ENCODE data around the gene POLR3B.

Gene POLR3B

DNA sequence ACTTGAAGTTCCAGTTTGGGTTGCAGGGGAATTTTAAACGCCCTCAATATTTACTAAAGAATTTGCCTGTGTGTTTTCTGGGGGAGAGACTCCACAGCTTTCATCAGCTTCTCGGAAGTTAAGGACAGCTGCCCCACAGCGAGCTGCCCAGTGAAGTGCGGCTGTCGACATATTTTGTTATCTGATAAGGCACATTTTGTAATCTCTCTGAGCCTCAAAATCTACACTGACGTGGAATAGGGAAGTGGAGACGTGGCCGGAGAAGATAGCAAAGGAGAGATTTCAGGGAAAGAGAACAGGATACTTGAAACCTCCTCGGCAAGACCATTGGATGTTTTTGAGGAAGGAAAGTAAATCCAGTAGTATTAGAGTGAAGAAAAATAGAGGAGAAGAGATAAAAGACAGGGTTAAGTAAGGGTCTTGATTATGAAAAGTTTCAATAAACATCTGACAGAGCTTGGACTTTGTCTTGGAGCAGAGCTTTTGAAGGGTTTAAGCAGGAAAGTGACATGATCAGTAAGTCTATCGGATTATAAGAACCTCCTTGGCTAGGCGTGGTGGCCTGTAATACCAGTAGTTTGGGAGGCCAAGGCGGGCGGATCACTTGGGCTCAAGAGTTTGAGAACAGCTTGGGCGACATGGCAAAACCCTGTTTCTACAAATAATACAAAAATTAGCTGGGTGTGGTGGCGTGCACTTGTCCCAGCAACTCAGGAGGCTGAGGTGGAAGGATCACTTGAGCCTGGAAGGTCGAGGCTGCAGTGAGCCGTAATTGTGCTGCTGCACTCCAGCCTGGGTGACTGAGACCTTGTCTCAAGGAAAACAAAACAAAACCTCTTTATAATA, 1.1 kb downstream of the POLR3B start:
- in situ Hi-C loops (cut with MboI; ENCODE audit: low pct_unique_long_range_greater_than_20kb, low sequenced_read_pairs, unreplicated experiment) = no loop called here
- TF ChIP-seq, protein P1, sequence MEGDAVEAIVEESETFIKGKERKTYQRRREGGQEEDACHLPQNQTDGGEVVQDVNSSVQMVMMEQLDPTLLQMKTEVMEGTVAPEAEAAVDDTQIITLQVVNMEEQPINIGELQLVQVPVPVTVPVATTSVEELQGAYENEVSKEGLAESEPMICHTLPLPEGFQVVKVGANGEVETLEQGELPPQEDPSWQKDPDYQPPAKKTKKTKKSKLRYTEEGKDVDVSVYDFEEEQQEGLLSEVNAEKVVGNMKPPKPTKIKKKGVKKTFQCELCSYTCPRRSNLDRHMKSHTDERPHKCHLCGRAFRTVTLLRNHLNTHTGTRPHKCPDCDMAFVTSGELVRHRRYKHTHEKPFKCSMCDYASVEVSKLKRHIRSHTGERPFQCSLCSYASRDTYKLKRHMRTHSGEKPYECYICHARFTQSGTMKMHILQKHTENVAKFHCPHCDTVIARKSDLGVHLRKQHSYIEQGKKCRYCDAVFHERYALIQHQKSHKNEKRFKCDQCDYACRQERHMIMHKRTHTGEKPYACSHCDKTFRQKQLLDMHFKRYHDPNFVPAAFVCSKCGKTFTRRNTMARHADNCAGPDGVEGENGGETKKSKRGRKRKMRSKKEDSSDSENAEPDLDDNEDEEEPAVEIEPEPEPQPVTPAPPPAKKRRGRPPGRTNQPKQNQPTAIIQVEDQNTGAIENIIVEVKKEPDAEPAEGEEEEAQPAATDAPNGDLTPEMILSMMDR (IDR thresholded peaks at IDR 0.05; ENCODE audit: extremely low read depth, insufficient read depth, missing control alignments) = no peak
- no peak for DNase-seq (ENCODE audit: low spot score)

DNA sequence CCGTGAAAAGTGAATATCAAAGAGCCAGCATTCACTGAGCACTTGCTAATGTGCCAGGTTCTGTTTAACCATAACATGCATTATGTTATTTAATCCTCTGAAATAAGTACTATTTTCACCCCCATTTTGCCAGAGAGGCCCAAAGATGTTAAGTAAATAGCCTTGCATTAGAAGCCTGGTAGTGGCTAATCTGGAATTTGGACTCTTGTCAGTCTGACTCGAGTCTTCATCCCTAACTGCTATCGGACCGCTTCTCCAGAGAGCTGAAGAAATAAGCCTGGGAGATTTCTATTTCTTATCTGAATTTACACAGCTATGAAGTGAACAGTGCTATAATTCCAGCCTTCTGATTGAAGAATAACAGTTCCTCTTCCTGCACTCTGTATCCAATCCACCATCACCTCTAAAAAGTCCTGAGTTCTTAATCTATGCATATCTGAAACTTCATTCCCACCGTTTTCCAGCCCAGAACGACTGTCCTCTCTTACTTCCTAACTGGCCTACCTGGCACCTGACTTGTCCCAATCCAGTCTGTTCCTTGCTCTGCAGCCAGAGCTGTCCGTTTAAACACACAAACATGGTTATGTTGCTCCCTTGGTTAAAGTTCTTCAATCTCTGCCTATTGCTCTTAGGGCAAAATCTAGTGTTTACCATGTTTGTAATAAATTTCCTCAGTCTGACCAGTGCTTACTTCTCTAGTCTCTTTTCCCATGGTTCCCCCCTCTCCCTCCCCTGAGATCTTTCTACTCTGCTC, 2.3 kb downstream of the POLR3B start:
- in situ Hi-C loops (cut with MboI; ENCODE audit: low pct_unique_long_range_greater_than_20kb, low sequenced_read_pairs, unreplicated experiment) = no loop called here
- no peak for DNase-seq (ENCODE audit: low spot score)
- TF ChIP-seq, protein P1 (IDR thresholded peaks at IDR 0.05; ENCODE audit: extremely low read depth, insufficient read depth, missing control alignments) = no peak

DNA sequence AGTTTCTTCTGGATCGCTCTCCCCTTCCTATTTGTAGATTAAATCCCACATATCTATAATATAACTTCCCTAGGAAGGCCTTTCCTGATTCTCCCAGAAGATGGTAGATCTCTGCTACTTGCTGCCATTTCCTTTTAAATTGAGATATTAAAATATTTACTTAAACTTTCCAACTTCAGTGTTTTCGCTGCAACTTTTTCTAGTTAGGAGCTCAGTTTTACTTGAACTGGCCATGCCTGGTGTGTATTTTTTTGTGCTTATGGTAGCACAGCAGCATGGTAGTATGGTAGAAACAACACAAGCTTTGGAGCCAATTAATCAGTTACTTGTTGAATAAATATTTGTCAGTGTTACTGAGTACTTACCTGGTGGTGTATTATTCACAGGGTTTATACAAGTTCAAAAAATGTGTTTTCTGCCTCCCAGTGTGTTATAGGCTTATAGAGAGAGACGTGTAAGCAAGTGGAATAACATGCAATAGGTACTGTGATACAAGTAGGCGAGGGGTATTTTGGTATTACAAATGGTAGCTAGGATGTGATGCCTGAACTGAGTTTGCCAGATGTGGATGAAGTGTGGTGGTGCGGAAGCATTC, 2.9 kb downstream of the POLR3B start:
- DNase-seq (ENCODE audit: low spot score) = no peak
- TF ChIP-seq, protein P1 (IDR thresholded peaks at IDR 0.05; ENCODE audit: extremely low read depth, insufficient read depth, missing control alignments) = no peak
- in situ Hi-C loops (cut with MboI; ENCODE audit: low pct_unique_long_range_greater_than_20kb, low sequenced_read_pairs, unreplicated experiment) = no loop called here

DNA sequence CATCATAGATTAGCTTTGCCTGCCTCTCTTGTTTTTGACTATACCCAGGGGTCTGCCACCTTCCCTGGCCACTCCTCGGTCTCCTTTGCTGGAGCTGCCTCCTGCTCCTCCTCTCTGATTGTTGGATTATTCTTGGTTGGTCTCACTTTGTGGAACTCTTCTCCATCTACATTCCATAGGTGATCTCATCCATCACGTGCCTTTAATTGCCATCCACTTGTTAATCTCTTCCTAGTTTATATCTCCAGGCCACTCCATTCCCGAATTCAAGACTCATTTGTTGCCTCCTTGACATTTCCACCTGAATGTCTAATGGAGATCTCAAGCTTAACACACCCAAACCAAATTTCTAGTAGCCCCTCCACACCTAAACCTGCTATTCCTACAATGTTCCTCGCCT, 5.4 kb downstream of the POLR3B start:
- in situ Hi-C loops (cut with MboI; ENCODE audit: low pct_unique_long_range_greater_than_20kb, low sequenced_read_pairs, unreplicated experiment) = no loop called here
- TF ChIP-seq, protein P1 (IDR thresholded peaks at IDR 0.05; ENCODE audit: extremely low read depth, insufficient read depth, missing control alignments) = no peak
- no peak for DNase-seq (ENCODE audit: low spot score)

- in situ Hi-C loops (cut with MboI; ENCODE audit: low pct_unique_long_range_greater_than_20kb, low sequenced_read_pairs, unreplicated experiment) = no loop called here
- TF ChIP-seq, protein P1 (IDR thresholded peaks at IDR 0.05; ENCODE audit: extremely low read depth, insufficient read depth, missing control alignments) = no peak
- DNase-seq (ENCODE audit: low spot score) = no peak
These were observed 6.7 kb downstream of the POLR3B start for GRCh38 chr12:106364261-106364660.

DNA sequence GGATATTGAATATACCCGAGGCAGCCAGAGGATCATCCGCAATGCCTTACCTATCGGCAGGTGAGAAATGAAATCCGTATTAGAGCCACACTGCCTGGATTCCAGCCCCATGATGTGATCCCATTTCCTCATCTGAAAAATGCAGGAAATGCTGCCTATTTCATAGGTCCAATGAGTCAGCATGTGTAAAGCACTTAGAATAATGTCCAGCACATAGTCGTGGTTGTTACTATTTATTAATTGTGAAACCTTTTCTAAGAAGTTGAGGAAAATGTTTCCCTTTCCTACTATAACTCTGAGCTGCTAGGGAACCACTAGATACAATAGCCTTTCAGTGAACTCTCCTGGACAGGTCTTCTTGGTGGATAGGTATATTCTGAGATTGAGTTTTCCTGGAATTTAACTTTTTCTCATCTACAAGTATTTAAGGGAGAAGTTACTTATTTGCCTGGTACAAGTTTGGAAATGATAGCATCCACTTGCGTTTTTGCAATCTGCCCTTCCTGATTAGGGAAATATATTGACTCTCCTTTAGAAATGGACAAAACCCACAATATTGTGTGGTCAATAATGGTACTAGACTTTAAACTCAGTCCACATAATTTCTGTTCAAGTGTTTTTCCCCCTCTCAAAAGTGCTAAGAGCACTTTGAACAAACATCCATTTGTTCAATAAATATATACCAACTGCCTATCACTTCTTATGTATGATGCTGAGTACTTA, 12.2 kb downstream of the POLR3B start:
- in situ Hi-C loops (cut with MboI; ENCODE audit: low pct_unique_long_range_greater_than_20kb, low sequenced_read_pairs, unreplicated experiment) = no loop called here
- TF ChIP-seq, protein P1 (IDR thresholded peaks at IDR 0.05; ENCODE audit: extremely low read depth, insufficient read depth, missing control alignments) = no peak
- no peak for DNase-seq (ENCODE audit: low spot score)

Data from GM13977 (cell line).